Stomach smooth muscle (tissue), 2 donors: Measurements from ENCODE around the gene POLR3E.
"Not testable (repeated sequence)": the region's sequence is repeated elsewhere in the genome, so short reads cannot be mapped to it uniquely, and the experiment has no call there.

Experiments used
- H3K27ac ChIP-seq: one replicate; pipeline ENCODE4 v1.7.0; 2013; ENCODE audit warnings: mild to moderate bottlenecking, low read length, inconsistent platforms
- H3K27me3 ChIP-seq, 2 donors: one replicate each; pipeline ENCODE4 v1.7.0; 2013; ENCODE audit warnings: low read length in 2 of 2; ENCODE audit not compliant: insufficient read depth in 2 of 2, control insufficient read depth in 1 of 2
- H3K36me3 ChIP-seq, 2 donors: one replicate each; pipeline ENCODE4 v1.7.0; 2013; ENCODE audit warnings: low read length in 2 of 2; ENCODE audit not compliant: control insufficient read depth in 2 of 2, insufficient read depth in 2 of 2
- H3K4me1 ChIP-seq: one replicate; pipeline ENCODE4 v1.7.0; 2013; ENCODE audit warnings: low read length; ENCODE audit not compliant: control insufficient read depth, insufficient read depth
- H3K4me3 ChIP-seq, 2 donors: one replicate each; pipeline ENCODE4 v1.7.0; 2013; ENCODE audit warnings: low read length in 2 of 2
- H3K9ac ChIP-seq, 2 donors: one replicate each; pipeline ENCODE4 v1.7.0; 2013; ENCODE audit warnings: low read length in 2 of 2, mild to moderate bottlenecking in 1 of 2
- H3K9me3 ChIP-seq, 2 donors: one replicate each; pipeline ENCODE4 v1.7.0; 2013; ENCODE audit warnings: low read length in 2 of 2; ENCODE audit not compliant: control insufficient read depth in 2 of 2
- donor health status: healthy.
- donor health status: Pancreatic carcinoma.

Gene POLR3E

DNA sequence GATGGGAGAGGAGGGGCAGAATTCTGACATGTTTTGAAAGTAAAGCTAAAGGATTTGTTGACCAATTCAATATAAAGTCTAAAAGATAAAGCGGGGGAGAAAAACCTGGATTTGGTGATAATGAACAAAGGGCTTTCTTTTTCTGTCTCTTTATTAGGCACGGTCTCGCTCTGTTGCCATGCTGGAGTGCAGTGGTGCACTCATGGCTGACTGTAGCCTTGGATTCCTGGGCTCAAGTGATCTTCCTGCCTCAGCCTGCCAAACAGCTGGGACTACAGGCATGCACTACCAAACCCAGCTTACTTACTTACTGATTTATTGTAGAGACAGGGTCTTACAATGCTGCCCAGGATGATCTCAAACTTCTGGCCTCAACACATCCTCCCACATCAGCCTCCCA lies 69.7 kb downstream of the POLR3E start:
- Histone ChIP-seq H3K27me3 (no peaks in the 10 kb centered on the region), H3K9me3 (no peaks in the 10 kb centered on the region), H3K27ac (no peak overlapping the region), H3K4me3 (no peak overlapping the region), H3K9ac (no peak overlapping the region), H3K4me1 (peaks cover 20% of the 10 kb centered on the region), H3K36me3 (peaks cover 15 to 17% of the 10 kb centered on the region in 2 donors)

GRCh38 chr16:22368200-22368826 lies 71.1 kb downstream of the POLR3E start:
- peak overlapping the region; percentile 89 for H3K27ac ChIP-seq
- peaks cover 26% of the 10 kb centered on the region for H3K4me1 ChIP-seq
- H3K27me3 ChIP-seq, H3K4me3 ChIP-seq, H3K9me3 ChIP-seq: not testable (repeated sequence)
- H3K9ac ChIP-seq = peak overlapping the region in 1 of 2 donors; percentile 82
- peaks cover 12 to 13% of the 10 kb centered on the region in 2 donors for H3K36me3 ChIP-seq

- Histone ChIP-seq H3K9ac (peak overlapping the region; percentile 52 to 82), H3K9me3 (no peaks in the 10 kb centered on the region), H3K27ac (peak overlapping the region; percentile 89), H3K4me3 (peak overlapping the region in 1 of 2 donors; percentile 30), H3K27me3 (no peaks in the 10 kb centered on the region), H3K4me1 (peaks cover 26% of the 10 kb centered on the region), H3K36me3 (peaks cover 3 to 4% of the 10 kb centered on the region in 2 donors)
Observed at GRCh38 chr16:22369221-22369811, 72.1 kb downstream of the POLR3E start.

DNA sequence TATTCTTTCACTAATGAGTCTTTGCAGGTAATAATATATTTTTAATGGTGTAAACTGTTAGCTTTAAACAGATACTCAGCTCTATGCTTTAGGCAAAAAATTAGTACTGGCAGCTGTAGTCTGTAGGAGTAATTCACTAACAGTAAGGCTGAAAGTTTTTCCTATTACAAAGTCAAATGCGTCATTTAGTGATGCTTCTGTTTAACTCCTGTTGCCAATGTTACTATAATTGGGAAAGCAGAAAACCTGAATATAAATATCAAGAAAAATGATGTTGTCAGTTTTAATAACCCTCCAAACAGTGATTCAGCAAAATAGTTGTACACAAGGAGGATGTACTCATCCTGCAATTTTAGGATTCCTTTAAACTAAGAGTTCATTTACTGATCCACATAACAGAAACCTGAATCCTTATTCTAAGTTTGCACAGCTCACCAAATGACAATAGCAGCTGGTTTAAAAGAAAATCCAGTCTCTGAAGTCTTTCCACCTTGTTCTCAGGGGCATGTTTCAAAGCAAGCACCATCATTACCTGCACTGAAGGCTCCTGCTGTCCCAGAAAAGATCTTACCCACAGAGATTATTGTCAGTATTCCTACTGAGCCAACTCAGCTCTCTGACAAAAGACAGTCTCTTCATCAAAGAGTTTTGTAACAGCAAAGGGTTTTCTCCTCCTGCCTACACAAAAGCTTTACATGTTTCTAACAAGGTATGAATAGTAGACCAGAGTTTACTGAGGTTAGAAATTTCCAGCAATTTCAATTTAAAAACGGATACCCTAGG lies 73.0 kb downstream of the POLR3E start:
- Histone ChIP-seq H3K27ac (peak overlapping the region; percentile 89), H3K4me1 (peaks cover 26% of the 10 kb centered on the region), H3K27me3 (no peaks in the 10 kb centered on the region), H3K4me3 (no peak overlapping the region), H3K36me3 (no peaks in the 10 kb centered on the region), H3K9ac (peak overlapping the region; percentile 52 to 82), H3K9me3 (no peaks in the 10 kb centered on the region)

DNA sequence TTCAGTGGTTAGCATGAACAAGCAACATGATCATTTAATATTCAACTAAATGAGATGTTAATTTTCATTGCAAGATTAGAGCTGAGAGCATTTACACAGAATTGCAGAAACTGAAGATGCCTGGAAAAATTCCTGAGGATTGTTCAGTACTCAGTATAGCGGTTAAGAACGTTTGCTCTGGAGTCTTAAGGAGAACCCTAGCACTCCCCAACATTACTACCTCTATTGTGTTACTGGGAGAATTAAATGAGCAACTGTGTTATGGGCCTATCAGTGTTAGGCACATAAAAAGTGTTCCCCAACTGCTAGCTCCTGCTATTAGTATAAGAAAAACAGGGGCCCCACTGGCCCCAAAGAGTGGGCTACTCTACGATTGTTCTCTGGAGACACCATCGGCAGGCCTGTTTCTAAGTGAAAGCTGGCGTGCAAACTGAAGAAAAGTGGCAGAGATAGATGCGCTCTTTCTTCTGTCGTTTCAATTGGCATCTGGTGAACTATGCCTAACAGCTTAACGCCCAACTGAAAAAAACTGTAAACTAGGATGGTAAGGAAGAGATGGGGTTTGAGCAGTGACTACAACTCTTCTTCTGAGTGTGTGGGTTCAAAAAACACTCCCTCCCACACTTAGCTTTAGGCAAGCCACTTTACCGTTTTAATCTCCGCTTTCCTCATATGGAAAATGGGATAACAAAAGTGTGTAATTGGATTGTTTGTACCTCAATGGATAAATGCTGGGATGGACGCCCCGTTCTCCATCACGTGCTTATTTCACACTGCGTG lies 75.9 kb downstream of the POLR3E start:
- Histone ChIP-seq H3K9me3 (no peaks in the 10 kb centered on the region), H3K27me3 (no peaks in the 10 kb centered on the region), H3K9ac (peak overlapping the region; percentile 89 to 95), H3K36me3 (no peaks in the 10 kb centered on the region), H3K4me3 (peak overlapping the region; percentile 69 to 88), H3K27ac (peak overlapping the region; percentile 88), H3K4me1 (peaks cover 22% of the 10 kb centered on the region)

GRCh38 chr16:22373662-22374310 lies 76.6 kb downstream of the POLR3E start:
- Histone ChIP-seq H3K4me1 (peaks cover 22% of the 10 kb centered on the region), H3K4me3 (peak overlapping the region; percentile 69 to 88), H3K36me3 (no peaks in the 10 kb centered on the region), H3K9ac (peak overlapping the region; percentile 89 to 95), H3K9me3 (no peaks in the 10 kb centered on the region), H3K27ac (peak overlapping the region; percentile 88), H3K27me3 (no peaks in the 10 kb centered on the region)

DNA sequence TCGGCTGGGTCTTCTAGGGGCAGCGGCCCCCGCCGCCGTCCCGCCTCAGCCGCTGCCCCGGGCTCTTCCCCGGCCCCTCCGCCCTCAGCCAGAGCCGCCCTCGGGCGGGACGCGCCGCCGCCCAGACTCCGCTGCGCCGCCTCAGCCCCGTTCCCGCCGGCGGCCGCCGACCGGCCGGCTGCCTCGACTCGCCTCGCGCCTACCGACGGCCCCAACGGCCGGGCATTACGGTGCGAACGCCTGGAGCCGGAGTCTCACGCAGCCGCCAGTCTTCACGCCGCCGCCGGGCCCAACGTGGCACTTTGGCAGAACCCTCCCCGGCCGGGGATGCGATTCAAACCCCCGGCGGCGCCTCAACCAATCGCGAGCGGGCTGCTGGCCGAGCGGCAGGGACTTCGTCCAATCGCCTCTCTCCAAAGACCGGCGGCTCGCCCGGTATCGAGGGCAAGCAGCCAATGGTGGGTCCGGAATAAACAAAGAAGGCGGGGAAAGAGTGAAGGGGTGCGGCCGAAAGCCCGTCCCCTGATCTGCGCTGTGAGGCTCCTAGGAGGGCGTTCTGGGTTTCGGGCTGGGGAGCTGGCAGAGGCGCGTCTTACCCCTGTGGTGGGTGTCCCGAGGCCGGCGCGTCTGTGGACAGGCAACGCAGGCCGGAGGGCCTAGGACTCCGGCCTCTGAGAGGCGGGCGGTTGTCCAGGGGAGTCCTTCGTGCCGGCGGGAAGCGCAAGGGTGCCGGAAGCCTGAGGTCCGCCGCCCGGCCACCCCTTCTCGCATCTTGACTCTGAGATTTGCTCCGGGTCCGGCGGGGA lies 77.3 kb downstream of the POLR3E start, which contains the start of gene CDR2:
Gene CDR2 (minus strand): TSS at position 309 of the 806 bp plus-strand sequence. CDS start 310 bp downstream, outside the sequence.
- peaks cover 16% of the 10 kb centered on the region for H3K4me1 ChIP-seq
- H3K9ac ChIP-seq = peak within 1 kb of the TSS; percentile 89 to 95
- peak within 1 kb of the TSS; percentile 88 for H3K27ac ChIP-seq
- H3K36me3 ChIP-seq = no peaks in the 10 kb centered on the region
- H3K27me3 ChIP-seq = no peaks in the 10 kb centered on the region
- no peaks in the 10 kb centered on the region for H3K9me3 ChIP-seq
- peak within 1 kb of the TSS; percentile 69 to 88 for H3K4me3 ChIP-seq

GRCh38 chr16:22375117-22375962 lies 78.1 kb downstream of the POLR3E start:
- no peaks in the 10 kb centered on the region for H3K9me3 ChIP-seq
- no peaks in the 10 kb centered on the region for H3K36me3 ChIP-seq
- H3K27ac ChIP-seq = no peak overlapping the region
- H3K4me1 ChIP-seq = peaks cover 13% of the 10 kb centered on the region
- H3K4me3 ChIP-seq = peak overlapping the region; percentile 69 to 88
- H3K9ac ChIP-seq = peak overlapping the region; percentile 56 to 73
- H3K27me3 ChIP-seq = no peaks in the 10 kb centered on the region
